Measurements from ENCODE around the gene TNXB. TPM values are rescaled to one million over a fixed set of nuclear protein-coding genes. Genes with fewer than 3 reads are reported as not detected.

TNXB gene
- total and polyA plus RNA-seq, 2 experiments from 2014 or later, result 2.0 to 6.0 TPM

DNA sequence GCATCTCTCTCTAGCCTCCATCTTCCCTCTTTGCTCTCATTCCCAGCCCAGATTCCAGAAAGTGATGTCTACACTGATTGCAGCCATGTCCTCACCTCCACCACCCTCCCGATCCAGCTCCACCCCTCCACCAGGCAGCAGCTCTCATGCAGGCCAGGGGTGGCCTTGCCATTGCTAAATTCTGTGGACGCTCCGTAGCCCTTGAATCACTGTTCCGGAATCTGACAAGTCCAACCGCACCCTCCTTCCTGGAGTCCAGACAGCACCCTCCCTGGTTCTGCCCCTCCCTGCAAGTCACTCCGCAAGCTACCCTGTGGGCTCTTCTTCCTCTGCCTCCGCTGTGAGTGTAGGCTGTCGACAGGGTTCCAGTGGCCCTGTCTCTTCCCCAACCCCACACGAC lies 26.2 kb downstream of the TNXB start:
- TF ChIP-seq REST (IDR thresholded peaks at IDR 0.05; ENCODE audit: unreplicated experiment), result no peak
- H3K27me3 Mint-ChIP-seq (ENCODE audit: insufficient read depth, low read depth, poor library complexity), result peaks cover 21% of the 10 kb centered on the region
- H3K4me2 ChIP-seq, result no peak overlapping the region
- H3K79me2 ChIP-seq (replicated peaks; ENCODE audit: insufficient read depth), result no peaks in the 10 kb centered on the region
- H3K4me3 ChIP-seq, result no peak overlapping the region
- H3K4me1 ChIP-seq (ENCODE audit: insufficient read depth), result peaks cover 3% of the 10 kb centered on the region; the same call in 1 of the 2 replicates
- peaks cover 11% of the 10 kb centered on the region for H3K27me3 ChIP-seq (ENCODE audit: insufficient read depth)
- no peak overlapping the region for H2AFZ ChIP-seq
- no peak overlapping the region for H3K4me3 Mint-ChIP-seq
- peaks cover 10% of the 10 kb centered on the region; the same call in 2 of the 3 replicates for H3K4me1 Mint-ChIP-seq
- no peaks in the 10 kb centered on the region; the same call in 2 of the 3 replicates for H3K36me3 Mint-ChIP-seq (ENCODE audit: low read depth)
- no peak for ATAC-seq
- no peak overlapping the region for H3K27ac ChIP-seq (ENCODE audit: low read depth)
- H3F3A ChIP-seq (replicated peaks; ENCODE audit: low read depth), result no peaks in the 10 kb centered on the region
- H4K20me1 ChIP-seq (replicated peaks; ENCODE audit: insufficient read depth), result no peaks in the 10 kb centered on the region
- H3K36me3 ChIP-seq (ENCODE audit: insufficient read depth), result no peaks in the 10 kb centered on the region
- no peak overlapping the region for H3K27ac Mint-ChIP-seq
- H3K9me2 ChIP-seq (ENCODE audit: insufficient read depth), result no peaks in the 10 kb centered on the region
- H3K9me3 Mint-ChIP-seq, result no peaks in the 10 kb centered on the region; the same call in 2 of the 3 replicates
- DNase-seq (ENCODE audit: low spot score), result no peak

DNA sequence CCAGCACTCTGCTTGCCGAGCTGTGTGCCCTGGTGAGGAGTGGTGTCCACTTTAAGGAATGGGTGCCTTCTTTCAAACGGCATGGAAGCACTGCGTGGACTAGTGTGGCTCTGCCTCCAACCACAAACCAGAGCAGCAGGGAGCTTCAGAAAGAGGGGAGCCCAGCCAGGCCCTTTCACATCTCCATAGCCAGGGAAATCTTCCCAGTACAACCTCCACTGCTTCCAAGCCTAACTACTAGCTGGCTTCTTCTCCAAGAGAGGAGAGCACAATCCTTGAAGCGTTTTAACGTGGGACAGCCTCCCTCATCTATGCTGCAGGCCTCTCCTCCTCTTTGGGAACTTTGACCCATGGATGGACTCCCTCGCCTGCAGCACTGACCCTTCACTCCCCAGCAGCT lies 26.7 kb downstream of the TNXB start:
- Histone ChIP-seq H4K20me1 (replicated peaks; ENCODE audit: insufficient read depth) (no peaks in the 10 kb centered on the region), H3F3A (replicated peaks; ENCODE audit: low read depth) (no peaks in the 10 kb centered on the region), H3K27ac (ENCODE audit: low read depth) (no peak overlapping the region), H3K9me2 (ENCODE audit: insufficient read depth) (no peaks in the 10 kb centered on the region), H3K27me3 (ENCODE audit: insufficient read depth) (peaks cover 11% of the 10 kb centered on the region), H3K79me2 (replicated peaks; ENCODE audit: insufficient read depth) (no peaks in the 10 kb centered on the region), H3K4me2 (no peak overlapping the region), H2AFZ (no peak overlapping the region), H3K4me1 (ENCODE audit: insufficient read depth) (0 out of 2 replicates have a peak, but pooled peaks cover 3% of the 10 kb centered on the region), H3K4me3 (no peak overlapping the region), H3K36me3 (ENCODE audit: insufficient read depth) (no peaks in the 10 kb centered on the region)
- ATAC-seq, result no peak
- H3K9me3 Mint-ChIP-seq, result no peaks in the 10 kb centered on the region; the same call in 2 of the 3 replicates
- no peak overlapping the region for H3K27ac Mint-ChIP-seq
- H3K27me3 Mint-ChIP-seq (ENCODE audit: insufficient read depth, low read depth, poor library complexity), result peaks cover 21% of the 10 kb centered on the region
- no peak overlapping the region for H3K4me3 Mint-ChIP-seq
- H3K4me1 Mint-ChIP-seq, result peaks cover 9% of the 10 kb centered on the region; the same call in 1 of the 3 replicates
- no peaks in the 10 kb centered on the region; the same call in 2 of the 3 replicates for H3K36me3 Mint-ChIP-seq (ENCODE audit: low read depth)
- no peak for DNase-seq (ENCODE audit: low spot score)
- TF ChIP-seq NANOG (IDR thresholded peaks at IDR 0.05; ENCODE audit: borderline replicate concordance) (no peak), ZNF114 (CRISPR knock-in tag; IDR thresholded peaks at IDR 0.05) (no peak), STAT1 (IDR thresholded peaks at IDR 0.05; ENCODE audit: unreplicated experiment) (no peak), ETS1 (IDR thresholded peaks at IDR 0.05) (no peak), CREB1 (CRISPR knock-in tag; IDR thresholded peaks at IDR 0.05; ENCODE audit: low read depth) (no peak), ZNF462 (CRISPR knock-in tag; IDR thresholded peaks at IDR 0.05) (no peak), POLR2AphosphoS5 (IDR thresholded peaks at IDR 0.05; ENCODE audit: low read depth) (no peak), EZH2 (IDR thresholded peaks at IDR 0.05; ENCODE audit: low read depth, unreplicated experiment) (no peak), ZNF331 (CRISPR knock-in tag; IDR thresholded peaks at IDR 0.05; ENCODE audit: low read depth) (no peak), EZH2phosphoT487 (IDR thresholded peaks at IDR 0.05; ENCODE audit: unreplicated experiment) (no peak)
